MCF 10A (cell line): ENCODE results near the gene TPST1. TPM values are rescaled to one million over a fixed set of nuclear protein-coding genes. Genes with fewer than 3 reads are reported as not detected.

Experiments used
- BruUV-seq: library from RNA; stranded (reverse); fragments of 400-500 nt; replicated peaks from 2 replicates; lab custom pipeline; 2021; lab: Mats Ljungman, UMichigan
- CTCF ChIA-PET: fragments of 300-600 bp; sonication (Branson Sonifier 250); formaldehyde crosslinking; extraction: SDS; loops from one replicate; lab custom pipeline; 2021; ENCODE audit warnings: antibody characterized with exemption, inconsistent platforms; lab: Yijun Ruan, JAX
- POLR2A ChIA-PET: fragments of 300-600, 350-650 bp; sonication (Branson Sonifier 250); formaldehyde crosslinking; extraction: SDS; loops from one replicate; lab custom pipeline; 2020; ENCODE audit warnings: antibody characterized with exemption, inconsistent platforms; lab: Yijun Ruan, JAX
- DNase-seq: peaks from one replicate; pipeline ENCODE4 v3.0.0-alpha.2; 2018; ENCODE audit not compliant: unreplicated experiment
- H3K27ac Mint-ChIP-seq: one replicate; pipeline ENCODE4 v1.8.0; 2022; ENCODE audit warnings: mild to moderate bottlenecking, low read depth, mixed read lengths; ENCODE audit not compliant: unreplicated experiment
- H3K27me3 Mint-ChIP-seq: one replicate; pipeline ENCODE4 v1.8.0; 2022; ENCODE audit warnings: mixed read lengths; ENCODE audit not compliant: insufficient read depth, unreplicated experiment
- H3K36me3 Mint-ChIP-seq: one replicate; pipeline ENCODE4 v1.8.0; 2022; ENCODE audit warnings: mild to moderate bottlenecking, moderate library complexity, mixed read lengths; ENCODE audit not compliant: insufficient read depth, unreplicated experiment
- H3K4me1 Mint-ChIP-seq: one replicate; pipeline ENCODE4 v1.8.0; 2022; ENCODE audit warnings: mixed read lengths; ENCODE audit not compliant: insufficient read depth, unreplicated experiment
- H3K4me3 Mint-ChIP-seq: one replicate; pipeline ENCODE4 v1.8.0; 2022; ENCODE audit warnings: mild to moderate bottlenecking, moderate library complexity, mixed read lengths; ENCODE audit not compliant: unreplicated experiment
- H3K9me3 Mint-ChIP-seq: one replicate; pipeline ENCODE4 v1.8.0; 2022; ENCODE audit warnings: mixed read lengths; ENCODE audit not compliant: unreplicated experiment
- intact Hi-C: fragments of 100-400 bp; cut with micrococcal nuclease; formaldehyde crosslinking; loops from 2 replicates; pipeline ENCODE4 v1.14.1; 2022
- total RNA-seq: library from RNA; stranded (reverse); gene quantifications from 2 replicates; pipeline ENCODE4 v1.2.3, GENCODE V29; 2022
- TF ChIP-seq, protein P1 (sequence below): fragments of 200-600 bp; IDR thresholded peaks from one replicate; pipeline ENCODE4 v1.8.0; 2022; ENCODE audit warnings: antibody characterized with exemption, mild to moderate bottlenecking; ENCODE audit not compliant: unreplicated experiment

The TPST1 gene
- total RNA-seq, 1 experiment from 2014 or later: 3.2 TPM

DNA sequence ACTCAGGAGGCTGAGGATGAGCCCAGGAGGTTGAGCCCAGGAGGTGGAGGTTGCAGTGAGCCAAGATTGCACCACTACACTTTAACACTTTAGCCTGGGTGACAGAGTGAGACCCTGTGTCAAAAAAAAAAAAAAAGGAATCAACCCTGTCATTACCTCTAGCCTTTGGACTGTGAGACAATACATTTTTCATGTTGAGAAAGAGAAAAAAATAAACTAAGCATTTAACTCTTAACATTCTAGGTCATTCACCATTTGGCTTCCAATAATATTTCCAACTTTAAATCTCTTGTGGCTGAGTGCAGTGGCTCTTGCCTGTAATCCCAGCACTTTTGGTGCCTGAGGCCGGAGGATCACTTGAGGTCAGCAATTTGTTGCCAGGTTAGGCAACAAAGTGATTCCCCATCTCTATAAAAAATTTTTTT, 41.9 kb upstream of the TPST1 start:
- Mint-ChIP-seq H3K4me3 (no peak overlapping the region), H3K36me3 (peaks cover 10% of the 10 kb centered on the region), H3K9me3 (no peaks in the 10 kb centered on the region), H3K4me1 (no peaks in the 10 kb centered on the region), H3K27ac (no peak overlapping the region), H3K27me3 (no peaks in the 10 kb centered on the region)
- CTCF ChIA-PET: interaction anchor here (0.7 to 1.1 kb wide), 2 partner anchors 9 to 15 kb away, joined by 3 to 5 read pairs; no protein-coding TSS in a partner anchor
- peak; percentile 22 for DNase-seq
- POLR2A ChIA-PET: no interaction called here
- no TSS peak for BruUV-seq
- TF ChIP-seq, protein P1, sequence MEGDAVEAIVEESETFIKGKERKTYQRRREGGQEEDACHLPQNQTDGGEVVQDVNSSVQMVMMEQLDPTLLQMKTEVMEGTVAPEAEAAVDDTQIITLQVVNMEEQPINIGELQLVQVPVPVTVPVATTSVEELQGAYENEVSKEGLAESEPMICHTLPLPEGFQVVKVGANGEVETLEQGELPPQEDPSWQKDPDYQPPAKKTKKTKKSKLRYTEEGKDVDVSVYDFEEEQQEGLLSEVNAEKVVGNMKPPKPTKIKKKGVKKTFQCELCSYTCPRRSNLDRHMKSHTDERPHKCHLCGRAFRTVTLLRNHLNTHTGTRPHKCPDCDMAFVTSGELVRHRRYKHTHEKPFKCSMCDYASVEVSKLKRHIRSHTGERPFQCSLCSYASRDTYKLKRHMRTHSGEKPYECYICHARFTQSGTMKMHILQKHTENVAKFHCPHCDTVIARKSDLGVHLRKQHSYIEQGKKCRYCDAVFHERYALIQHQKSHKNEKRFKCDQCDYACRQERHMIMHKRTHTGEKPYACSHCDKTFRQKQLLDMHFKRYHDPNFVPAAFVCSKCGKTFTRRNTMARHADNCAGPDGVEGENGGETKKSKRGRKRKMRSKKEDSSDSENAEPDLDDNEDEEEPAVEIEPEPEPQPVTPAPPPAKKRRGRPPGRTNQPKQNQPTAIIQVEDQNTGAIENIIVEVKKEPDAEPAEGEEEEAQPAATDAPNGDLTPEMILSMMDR: no peak
- intact Hi-C loops: no loop called here

GRCh38 chr7:66164356-66164755, 40.8 kb upstream of the TPST1 start:
- BruUV-seq: no TSS peak
- TF ChIP-seq, protein P1: no peak
- CTCF ChIA-PET: interaction anchor here (0.6 kb wide), 1 partner anchor 333 kb away, joined by 3 read pairs; no protein-coding TSS in a partner anchor
- no peaks in the 10 kb centered on the region for H3K9me3 Mint-ChIP-seq
- no peak overlapping the region for H3K27ac Mint-ChIP-seq
- H3K4me3 Mint-ChIP-seq: no peak overlapping the region
- intact Hi-C loops: no loop called here
- H3K27me3 Mint-ChIP-seq: no peaks in the 10 kb centered on the region
- POLR2A ChIA-PET: no interaction called here
- H3K4me1 Mint-ChIP-seq: no peaks in the 10 kb centered on the region
- DNase-seq: no peak
- no peaks in the 10 kb centered on the region for H3K36me3 Mint-ChIP-seq

- H3K27ac Mint-ChIP-seq: no peak overlapping the region
- intact Hi-C loops: no loop called here
- H3K36me3 Mint-ChIP-seq: no peaks in the 10 kb centered on the region
- ChIA-PET POLR2A (no interaction called here), CTCF (interaction anchor here (0.6 kb wide), 1 partner anchor 136 kb away, joined by 4 read pairs; no protein-coding TSS in a partner anchor)
- H3K27me3 Mint-ChIP-seq: no peaks in the 10 kb centered on the region
- TF ChIP-seq, protein P1: no peak
- no peaks in the 10 kb centered on the region for H3K9me3 Mint-ChIP-seq
- no peaks in the 10 kb centered on the region for H3K4me1 Mint-ChIP-seq
- no peak overlapping the region for H3K4me3 Mint-ChIP-seq
- peak; percentile 29 for DNase-seq
- BruUV-seq: no TSS peak
Measured at GRCh38 chr7:66167773-66168387, 37.3 kb upstream of the TPST1 start.

- no peak overlapping the region for H3K27ac Mint-ChIP-seq
- BruUV-seq: no TSS peak
- intact Hi-C loops: no loop called here
- DNase-seq: no peak
- H3K27me3 Mint-ChIP-seq: no peaks in the 10 kb centered on the region
- H3K36me3 Mint-ChIP-seq: no peaks in the 10 kb centered on the region
- H3K9me3 Mint-ChIP-seq: no peaks in the 10 kb centered on the region
- POLR2A ChIA-PET: interaction anchor here (0.7 to 0.8 kb wide), 2 partner anchors 20 to 55 kb away, joined by 3 to 4 read pairs; no protein-coding TSS in a partner anchor
- H3K4me3 Mint-ChIP-seq: no peak overlapping the region
- H3K4me1 Mint-ChIP-seq: no peaks in the 10 kb centered on the region
- TF ChIP-seq, protein P1: no peak
- CTCF ChIA-PET: interaction anchor here (0.6 to 1.0 kb wide), 4 partner anchors 17 to 295 kb away, joined by 3 to 4 read pairs (median 4); no protein-coding TSS in a partner anchor
Measured at GRCh38 chr7:66169616-66170015, 35.5 kb upstream of the TPST1 start.
